EH (cell line): ENCODE results near the gene TIAM2.
A peak's percentile ranks its signal among the peaks of the same experiment; 100 is the strongest.
"Not testable (repeated sequence)": the region's sequence is repeated elsewhere in the genome, so short reads cannot be mapped to it uniquely, and the experiment has no call there.

ENCODE experiments used
- DNase-seq: peaks from one replicate; pipeline ENCODE4 v3.0.0-alpha.2; 2015; ENCODE audit warnings: low read depth

TIAM2 gene

DNA sequence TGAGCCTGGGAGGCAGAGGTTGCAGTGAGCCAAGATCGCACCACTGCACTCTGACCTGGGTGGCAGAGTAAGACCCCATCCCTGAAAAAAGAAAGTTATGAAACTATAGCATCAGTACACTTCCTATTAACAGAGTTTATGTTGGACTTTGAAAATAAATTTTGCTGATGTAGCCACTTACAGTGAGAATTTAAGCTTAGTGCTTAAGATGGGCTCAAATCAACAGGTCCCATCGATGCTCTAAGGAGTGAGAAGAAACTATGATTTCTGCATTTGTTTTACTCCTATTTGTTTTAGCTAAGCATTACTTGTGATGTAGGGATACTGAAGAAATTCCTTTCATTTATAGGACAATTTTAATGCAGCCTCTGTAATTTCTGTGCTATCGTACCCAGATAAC lies 175.4 kb downstream of the TIAM2 start:
- DNase-seq: no peak

DNA sequence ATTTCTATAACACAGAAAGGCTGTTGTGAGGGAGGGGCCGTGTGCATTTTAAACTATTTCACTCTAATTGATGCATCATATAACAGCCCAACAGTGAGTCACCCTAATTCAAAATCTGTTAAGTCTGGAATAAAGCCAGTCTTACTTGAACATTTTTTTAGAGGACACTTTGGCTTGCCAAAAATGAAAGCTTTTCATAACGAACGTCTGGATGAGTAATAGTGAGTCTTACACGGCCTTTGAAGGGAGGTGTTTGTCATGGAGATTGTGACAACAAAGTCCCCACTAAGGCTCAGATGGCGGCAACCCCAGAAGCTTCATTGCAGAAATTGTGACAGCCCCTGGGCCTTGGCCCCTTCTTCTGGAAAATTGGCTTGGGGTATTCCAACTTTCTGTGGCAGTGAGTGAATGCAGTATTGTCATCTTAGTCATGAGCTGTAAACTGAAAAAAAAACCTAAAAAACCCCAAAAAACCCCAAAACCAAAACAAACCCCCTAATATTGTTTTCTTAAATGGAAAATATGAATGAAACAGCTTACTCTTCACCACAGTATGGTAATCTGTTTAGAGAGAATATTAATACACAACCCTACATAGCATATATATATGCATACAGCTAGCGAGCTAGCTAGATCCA lies 176.1 kb downstream of the TIAM2 start:
- DNase-seq: peak; percentile 96

DNA sequence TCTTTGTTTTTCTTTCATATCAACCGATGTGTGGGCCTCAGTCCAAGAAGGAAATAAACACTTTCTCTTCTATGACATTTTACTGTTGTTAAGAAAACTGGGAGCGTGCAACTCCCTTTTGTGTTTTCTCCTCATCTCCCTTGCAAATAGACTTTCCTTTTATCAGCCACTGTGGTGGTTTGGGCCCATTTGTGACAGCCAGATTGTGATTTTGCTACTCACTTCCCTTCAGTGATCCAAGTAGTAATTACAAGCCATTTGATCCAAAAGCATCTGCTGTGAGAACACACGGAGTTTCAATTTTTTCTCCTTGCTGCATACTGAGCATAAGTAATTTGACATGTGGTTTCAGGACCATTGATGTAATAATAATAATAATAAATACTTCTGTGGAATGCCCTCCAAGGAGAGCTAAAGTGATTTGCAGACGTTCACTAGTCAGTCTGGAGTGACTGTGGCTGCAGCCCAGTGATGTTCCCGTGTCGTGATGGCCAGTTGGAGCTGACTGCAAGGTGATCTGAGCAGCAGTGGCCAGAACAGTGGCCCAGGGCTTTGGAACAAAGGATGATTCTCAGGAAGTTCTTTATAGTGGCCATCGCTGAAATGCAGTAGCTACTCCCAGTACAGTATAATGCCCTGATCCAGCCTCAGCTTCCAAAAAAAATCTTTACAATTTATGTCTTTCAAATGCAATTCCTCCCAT lies 176.8 kb downstream of the TIAM2 start:
- DNase-seq: peak; percentile 76

- DNase-seq: no peak
Measured at GRCh38 chr6:155173488-155173887, 178.4 kb downstream of the TIAM2 start.

DNA sequence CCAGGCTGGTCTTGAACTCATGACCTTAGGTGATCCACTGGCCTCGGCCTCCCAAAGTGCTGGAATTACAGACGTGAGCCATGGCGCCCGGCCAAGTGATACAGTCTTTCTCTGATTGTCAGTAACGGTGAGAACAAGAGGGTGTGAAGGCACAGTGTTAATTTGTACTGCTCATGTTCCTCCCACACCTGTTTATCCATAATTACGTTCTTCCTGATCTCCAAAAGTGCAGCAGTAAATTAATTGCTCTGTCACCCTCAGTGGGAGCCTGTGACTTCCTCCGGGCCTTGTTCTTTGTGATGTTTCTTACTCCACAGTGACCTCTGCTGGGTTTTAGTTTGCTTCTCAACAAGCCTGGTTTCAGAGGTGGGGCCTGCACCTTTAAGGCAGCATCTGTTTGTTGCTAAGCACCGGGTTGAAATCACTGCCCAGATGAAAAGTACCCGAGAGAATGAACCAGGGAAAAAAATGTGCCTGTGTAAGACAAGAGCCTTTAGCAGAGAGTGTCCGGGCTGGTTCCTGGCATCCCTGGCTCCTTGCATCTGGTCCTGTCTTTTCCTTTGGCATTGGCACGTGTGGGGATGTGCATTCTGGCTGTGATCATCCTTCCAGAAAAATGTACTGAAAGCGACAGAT lies 179.6 kb downstream of the TIAM2 start:
- peak; percentile 84 for DNase-seq

GRCh38 chr6:155177363-155177961 lies 182.3 kb downstream of the TIAM2 start:
- peak; percentile 73 for DNase-seq

DNA sequence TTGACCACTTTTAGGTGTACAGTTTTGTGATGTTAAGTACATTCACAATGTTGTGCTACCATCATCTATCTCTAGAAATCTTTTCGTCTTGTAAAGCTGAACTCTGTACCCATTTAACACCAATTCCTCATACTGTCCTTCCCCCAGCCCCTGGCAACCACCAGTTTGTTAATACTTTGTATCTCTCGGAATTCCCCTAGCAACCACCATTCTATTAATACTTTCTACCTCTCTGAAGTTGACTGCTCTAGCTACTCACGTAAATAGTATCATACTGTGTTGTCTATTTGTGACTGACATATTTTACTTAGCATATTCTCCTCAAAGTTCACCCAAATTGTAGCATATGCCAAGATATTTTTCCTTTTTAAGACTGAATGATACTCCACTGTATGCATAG lies 186.4 kb downstream of the TIAM2 start:
- no peak for DNase-seq

- no peak for DNase-seq
Measured at GRCh38 chr6:155182103-155182502, 187.0 kb downstream of the TIAM2 start.

DNA sequence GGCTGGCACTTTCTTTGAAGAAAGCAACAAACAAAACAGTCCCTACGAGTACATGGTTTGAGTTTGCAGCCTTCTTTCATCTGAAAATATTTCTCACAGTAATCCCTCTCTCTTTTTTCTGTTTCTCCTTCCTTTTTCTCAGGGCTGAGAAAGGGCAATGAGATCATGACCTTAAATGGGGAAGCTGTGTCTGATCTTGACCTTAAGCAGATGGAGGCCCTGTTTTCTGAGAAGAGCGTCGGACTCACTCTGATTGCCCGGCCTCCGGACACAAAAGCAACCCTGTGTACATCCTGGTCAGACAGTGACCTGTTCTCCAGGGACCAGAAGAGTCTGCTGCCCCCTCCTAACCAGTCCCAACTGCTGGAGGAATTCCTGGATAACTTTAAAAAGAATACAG lies 188.0 kb downstream of the TIAM2 start:
- DNase-seq: no peak

GRCh38 chr6:155185041-155185440 lies 189.9 kb downstream of the TIAM2 start:
- DNase-seq: not testable (repeated sequence)

- DNase-seq: peak; percentile 63
Measured at GRCh38 chr6:155185544-155185943, 190.4 kb downstream of the TIAM2 start.

DNA sequence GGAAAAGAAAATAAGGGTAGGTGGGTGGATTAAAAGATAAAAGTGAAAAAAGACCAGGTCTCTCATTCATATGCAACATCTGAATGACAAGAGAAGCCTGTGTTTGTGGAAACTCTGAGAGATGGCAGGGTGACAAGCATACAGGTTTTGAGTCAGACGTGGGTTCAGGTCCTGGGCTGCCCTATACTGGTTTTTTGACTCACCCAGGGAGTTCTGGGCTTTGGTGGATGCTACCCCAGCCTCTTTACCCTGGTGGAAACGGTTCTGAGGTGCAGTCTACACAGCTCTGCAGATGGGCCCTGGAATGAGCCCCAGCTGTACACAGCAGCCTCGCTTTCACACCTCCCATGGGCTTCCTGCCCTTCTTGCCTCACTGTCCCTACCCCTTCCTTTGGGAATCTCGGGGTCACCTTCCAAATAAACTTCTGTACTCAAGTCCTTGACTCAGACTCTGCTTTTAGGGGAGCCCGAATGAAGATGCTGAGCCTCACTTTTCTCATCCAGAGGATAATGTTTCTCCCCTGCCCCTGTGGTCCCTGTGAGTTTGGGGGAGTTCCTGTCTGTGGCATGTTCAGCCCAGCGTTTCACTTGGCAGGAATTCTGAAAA lies 191.0 kb downstream of the TIAM2 start:
- DNase-seq: peak; percentile 25

DNA sequence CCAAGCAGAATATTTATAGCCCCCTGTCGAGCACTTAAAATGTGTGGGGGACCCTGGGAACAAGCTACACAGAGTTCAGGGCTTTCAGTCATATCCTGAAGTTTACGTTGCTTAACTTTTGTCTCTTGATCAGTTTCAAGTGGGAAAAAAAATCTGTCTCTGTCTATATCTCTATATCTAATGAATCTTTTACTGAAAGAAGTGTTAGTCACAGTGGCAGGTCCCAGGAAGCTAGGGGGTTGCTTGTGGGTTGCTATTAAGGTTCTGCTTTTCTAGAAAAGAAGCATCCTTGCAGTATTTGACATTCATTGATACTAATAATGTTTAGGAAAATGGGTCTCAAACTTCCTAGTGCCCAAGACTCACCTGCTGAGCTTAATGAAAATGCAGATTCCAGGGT lies 192.0 kb downstream of the TIAM2 start:
- peak; percentile 53 for DNase-seq

GRCh38 chr6:155187994-155188706 lies 193.0 kb downstream of the TIAM2 start:
- DNase-seq: peak; percentile 93

DNA sequence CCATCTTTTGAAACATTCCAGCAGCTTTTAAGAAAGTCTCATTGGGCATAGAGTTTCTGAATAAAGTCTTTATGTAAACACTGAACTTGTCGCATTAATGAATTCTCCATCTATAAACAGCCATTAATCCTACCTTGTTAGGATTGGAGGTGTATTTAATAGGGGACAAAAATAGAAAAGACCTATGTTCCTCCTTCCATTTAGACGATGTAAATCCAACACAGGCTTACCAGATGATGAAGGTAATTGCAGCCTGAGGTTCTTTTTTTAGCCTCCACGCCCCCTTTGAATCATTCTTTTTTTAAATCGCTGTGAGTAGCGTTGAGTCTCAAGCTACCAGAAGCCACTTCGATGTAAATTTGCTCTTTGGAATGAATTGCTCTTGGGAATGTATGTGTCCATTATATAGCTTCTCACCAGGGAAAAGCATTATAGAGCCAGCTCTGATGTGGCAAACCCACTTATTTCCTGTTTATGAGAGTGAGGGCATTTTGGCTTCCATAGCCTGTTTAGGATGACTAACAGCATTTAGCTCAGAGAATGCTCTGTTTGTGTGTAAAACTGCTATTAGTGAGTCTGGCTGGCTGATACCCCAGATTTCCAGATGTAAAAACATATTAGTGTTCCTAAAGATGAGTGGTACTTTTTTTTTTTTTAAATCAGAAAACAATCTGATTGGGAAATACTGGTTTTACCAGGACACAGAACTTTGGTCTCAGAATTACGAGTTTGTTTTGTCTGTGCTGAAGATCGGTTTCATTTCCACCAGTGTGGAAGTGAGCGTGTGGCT lies 193.8 kb downstream of the TIAM2 start:
- DNase-seq: peak; percentile 97

DNA sequence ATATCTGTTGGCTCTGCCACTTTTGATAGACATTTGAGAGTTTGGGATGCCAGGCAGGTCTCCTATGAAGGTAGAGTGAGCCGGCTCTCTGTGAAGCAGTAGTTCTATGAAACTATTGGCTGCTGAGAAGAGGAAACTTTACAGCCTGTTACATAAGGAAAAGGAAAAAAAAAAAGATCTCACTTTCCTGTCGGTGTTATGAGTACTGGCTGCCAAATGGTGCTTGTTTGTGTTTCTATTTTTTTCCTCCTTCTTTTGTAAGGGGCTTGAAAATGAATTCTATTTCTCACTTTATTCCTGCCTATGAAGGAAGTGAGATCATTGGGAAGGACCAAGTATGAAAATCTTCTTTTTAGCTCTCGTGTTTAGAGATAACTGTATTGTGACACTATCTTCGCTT lies 195.6 kb downstream of the TIAM2 start:
- DNase-seq: no peak

GRCh38 chr6:155193526-155193925 lies 198.4 kb downstream of the TIAM2 start:
- DNase-seq: no peak

DNA sequence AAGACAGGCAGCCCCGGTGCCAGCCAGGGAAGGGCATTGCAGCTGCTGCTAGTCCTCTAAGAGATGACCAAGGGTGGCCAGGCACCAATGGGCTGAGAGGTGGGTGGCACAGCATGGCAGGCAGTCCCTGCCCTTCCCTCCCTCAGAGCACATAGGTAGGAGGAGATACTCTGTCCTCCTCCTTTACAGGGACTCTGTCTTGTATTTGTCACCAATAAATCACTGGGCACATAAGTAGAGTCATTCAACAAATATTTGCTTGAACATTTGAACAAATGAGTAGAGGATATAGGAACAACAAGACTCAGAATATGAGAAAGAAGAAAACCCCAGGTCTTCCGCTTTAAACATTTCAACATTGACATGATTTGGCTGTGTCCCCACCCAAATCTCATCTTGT lies 199.3 kb downstream of the TIAM2 start:
- DNase-seq: peak; percentile 18

- DNase-seq: no peak
Measured at GRCh38 chr6:155195903-155196302, 200.8 kb downstream of the TIAM2 start.

- DNase-seq: no peak
Measured at GRCh38 chr6:155196911-155197310, 201.8 kb downstream of the TIAM2 start.

- DNase-seq: no peak
Measured at GRCh38 chr6:155197932-155198331, 202.8 kb downstream of the TIAM2 start.
